HG02571 (cell line): ENCODE measurements around the gene GPR176.

ENCODE experiments used
- ATAC-seq: cut with Tn5 transposase; IDR thresholded peaks from one replicate; pipeline ENCODE4 v1.9.1; 2021; ENCODE audit warnings: mild to moderate bottlenecking, moderate library complexity; ENCODE audit not compliant: unreplicated experiment

The GPR176 gene

DNA sequence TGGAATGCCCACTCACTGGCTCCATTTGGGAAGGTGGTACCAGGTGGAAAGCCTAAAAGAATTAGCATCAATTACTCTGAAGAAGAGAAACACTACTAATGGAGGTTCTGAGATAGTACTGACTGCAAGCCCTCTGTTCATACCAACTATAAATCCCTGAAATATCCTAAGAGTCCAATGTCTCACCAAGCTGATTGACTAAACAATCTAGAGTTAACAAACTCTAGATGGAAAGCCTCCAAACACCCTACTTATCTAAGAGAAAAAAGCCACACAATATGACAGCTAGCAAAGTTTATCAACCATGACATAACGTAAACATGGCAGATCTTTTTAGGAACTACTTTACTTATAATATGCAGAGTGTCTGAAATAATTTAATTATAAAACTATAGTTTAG is 59.2 kb downstream of the GPR176 start:
- no peak for ATAC-seq

DNA sequence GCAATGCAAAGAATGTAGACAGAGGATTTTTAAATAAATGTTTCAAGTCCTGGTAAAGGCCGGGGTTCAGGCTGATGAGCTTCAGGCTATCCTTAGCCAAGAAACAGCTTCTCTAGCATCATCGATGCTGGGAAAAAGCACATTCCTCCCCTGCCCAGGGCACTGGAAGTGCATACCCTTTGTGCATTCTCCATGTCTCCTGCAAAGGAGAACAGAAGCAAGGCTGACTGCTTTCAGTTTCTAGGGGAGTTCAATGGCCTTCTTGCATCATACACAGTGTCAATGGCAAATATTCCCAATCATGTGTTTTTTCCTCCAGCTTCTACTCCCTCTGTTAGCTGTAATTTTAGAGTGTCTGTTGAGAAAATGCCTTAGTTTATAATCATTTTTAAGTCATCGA is 59.9 kb downstream of the GPR176 start:
- no peak for ATAC-seq

DNA sequence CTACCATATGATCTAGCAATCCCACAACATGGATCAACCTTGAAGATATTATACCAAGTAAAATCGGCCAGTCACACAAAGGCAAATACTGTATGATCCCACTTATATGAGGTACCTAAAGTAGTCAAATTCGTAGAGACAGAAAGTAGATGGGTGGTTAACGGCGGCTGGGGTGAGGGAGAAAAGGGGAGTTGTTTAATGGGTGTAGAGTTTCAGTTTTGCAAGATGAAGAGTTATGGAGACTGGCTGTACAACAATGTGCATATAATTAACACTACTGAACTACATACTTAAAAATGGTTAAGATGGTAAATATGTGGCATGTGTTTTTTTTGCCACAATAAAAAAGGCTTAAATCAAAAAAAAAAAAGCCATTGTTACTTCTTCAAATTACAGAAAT is 60.4 kb downstream of the GPR176 start:
- ATAC-seq = no peak

DNA sequence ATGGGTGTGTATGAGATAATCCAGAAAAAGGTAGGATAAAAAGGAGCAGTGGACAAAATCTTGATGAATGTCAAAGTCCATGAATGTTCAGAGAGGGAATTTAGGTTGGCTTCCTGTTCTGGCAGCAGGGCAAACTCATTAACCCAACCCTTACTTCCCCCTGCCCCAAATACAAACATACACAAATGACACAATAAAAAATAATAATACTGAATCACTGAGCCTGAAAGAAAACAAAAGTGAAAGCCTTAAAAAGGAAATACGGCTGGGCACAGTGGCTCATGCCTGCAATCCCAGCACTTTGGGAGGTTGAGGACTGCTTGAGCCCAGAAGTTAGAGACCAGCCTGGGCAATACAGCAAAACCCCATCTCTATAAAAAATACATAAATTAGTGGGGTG is 62.9 kb downstream of the GPR176 start:
- no peak for ATAC-seq

DNA sequence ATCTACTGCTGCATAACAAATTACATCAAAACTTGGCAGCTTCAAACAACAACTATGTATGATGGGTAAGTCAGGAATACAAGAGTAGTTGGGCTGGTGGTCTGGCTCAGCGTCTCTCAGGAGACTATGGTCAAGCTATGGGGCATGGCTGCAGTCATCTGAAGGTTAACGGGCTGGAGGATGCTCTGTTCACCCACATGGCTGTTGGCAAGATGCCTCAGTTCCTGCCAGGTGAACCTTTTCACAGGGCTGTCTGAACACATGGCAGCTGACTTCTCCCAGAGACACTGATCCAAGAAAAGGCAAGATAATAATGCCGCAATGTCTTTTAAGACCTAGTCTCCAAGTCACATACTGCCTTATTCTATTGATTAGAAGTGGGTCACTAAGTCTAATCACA is 63.7 kb downstream of the GPR176 start:
- ATAC-seq = no peak

DNA sequence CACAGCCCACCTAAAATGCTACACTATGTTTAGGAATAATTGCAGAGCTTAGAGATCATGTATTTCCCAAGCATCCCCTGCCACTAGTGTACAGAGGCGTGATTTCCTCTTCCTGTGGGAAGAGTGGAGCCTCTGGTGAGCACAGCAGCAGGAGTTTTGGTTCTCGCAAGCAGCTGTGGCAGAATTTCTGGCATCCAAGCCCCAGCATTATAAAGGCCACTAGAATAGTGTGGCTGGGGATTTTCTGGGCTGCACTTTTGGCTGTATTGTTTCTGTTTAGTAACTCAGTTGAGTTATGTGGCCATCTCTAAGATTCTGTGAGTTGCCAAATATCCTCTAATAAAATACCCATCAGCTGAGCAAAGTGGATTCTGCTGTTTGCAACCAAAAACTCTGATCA is 64.7 kb downstream of the GPR176 start:
- no peak for ATAC-seq

DNA sequence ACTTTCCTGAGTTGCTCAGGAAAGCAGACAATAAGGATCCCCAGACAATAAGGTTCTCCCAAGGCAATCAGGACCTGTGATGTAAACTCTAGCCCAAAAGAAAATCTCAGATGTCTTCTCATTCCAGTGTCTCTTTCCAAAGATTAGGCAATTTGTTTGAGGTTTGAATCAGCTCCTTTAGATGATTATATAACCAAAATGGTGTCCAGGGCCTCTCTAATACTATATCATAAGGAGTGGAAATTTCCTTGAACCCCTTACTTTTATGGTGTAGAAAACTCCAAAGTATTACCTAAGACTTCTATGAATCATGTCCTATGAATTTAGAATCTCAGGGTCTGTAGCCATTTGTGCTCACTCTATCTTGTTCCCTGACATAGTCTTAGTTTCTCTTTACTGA is 65.9 kb downstream of the GPR176 start:
- ATAC-seq = no peak

DNA sequence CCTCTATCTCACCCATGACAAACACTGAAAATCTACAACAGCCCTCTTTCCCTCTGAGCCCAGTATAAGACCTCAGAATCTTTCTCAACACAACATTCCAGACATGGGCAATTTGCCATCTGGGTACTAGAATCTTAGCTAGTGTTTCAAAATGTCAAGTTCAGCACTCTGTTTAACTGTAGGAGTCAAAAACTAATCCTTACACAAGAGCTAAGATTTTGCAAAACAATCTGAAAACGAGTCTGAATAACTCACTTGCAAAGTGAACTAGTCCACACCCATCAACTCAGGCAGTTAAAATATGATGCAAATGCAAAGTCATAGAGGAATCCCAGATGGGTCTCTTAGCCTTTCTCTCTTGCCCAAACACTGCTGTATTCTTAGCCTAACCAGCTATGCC is 67.8 kb downstream of the GPR176 start:
- no peak for ATAC-seq

DNA sequence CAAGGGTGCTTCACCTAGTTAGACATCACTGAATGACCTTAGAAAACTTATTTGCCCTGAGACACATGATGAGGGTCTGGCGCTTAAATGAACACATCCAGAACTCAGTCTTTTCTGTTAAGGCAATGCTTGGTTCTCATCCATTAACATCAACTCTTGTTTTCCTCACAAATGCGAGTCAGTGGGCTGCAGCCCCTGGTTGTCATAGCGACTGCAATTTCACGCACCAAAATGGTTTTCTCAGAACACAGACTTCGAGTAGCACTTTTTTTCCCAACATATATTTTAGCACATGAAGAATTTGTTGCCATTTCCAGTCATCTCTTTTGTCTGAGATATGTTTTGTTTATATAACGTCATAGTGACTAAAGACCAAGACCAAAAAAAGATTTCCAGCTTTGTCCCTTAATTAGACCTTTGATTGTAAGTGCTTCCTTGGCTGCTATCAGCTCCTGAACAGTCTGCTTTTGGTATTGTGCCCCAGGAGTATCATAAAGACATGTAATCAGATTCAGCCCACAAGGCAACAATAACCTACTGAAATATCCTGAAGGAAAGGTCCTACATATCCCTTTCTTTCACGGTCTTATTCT is 68.5 kb downstream of the GPR176 start:
- no peak for ATAC-seq

DNA sequence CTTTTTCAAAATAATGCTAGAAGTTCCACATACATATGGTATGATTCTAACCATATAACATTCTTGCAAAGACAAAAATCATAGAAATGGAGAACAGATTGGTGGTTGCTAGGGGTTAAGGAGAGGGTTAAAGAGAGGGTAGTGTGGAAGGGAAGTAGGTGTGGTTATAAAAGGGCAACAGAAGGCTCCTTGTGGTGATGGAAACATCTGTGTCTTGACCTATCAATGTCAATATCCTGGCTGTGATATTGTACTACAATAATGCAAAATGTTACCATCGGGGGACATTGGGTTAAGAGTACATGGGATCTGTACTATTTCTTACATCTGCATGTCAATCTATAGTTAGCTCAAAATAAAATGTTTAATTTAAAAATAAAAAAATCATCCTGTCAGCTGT is 69.6 kb downstream of the GPR176 start:
- no peak for ATAC-seq

DNA sequence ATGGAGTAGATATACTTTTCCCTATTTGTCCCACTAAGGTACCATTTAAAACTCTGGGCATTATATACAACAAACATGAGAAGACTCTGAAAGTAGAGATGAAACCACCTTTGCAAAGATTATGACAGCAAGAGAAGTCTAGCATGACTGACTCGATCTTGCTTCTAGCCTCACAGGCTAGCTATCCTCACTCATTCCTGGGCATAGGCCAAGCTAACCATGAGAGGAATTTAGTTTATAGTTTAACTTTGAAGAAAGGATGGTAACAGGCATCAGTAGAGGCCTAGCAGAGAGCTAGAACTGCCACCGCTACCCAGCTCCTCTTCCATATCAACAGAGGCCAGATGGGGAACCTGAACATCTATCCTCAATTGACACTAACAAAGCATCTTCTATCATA is 74.0 kb downstream of the GPR176 start:
- ATAC-seq = no peak

DNA sequence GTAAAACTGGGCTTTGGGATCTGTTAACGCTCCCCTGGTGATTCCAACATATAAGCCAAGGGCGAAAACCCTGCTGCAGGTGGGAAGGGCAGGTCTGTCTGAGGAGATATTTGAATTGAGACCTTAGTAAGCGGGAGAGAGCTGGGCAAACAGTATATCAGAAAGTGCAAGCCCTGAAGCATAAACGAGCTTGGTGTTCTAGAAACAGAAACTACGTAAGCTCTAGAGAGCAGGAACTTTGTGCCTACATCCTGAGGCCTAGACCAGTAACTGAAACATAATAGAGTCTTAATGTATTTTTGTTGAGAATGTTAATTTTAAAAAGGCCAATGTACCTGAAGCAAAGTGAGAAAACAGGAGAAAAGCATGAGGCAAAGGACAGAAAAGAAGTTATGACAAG is 74.5 kb downstream of the GPR176 start:
- no peak for ATAC-seq

DNA sequence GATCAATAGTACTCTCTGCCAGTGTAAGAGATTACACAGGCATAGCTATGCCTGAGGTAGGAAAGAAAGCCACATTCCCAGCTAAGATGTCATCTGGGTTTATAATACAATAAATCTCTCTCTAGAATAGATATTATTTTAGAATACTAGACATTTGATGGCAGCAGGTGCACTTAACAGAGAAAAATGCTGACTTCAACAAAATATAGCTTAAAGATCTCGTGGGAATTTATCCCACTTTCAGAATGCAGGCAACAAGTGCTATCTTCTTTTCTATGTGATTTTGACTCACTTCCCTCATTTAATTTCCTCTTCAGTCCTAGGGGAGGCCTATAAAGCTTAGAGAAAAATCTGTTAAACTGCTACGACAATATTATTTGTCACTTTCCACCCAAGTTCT is 76.5 kb downstream of the GPR176 start:
- no peak for ATAC-seq

DNA sequence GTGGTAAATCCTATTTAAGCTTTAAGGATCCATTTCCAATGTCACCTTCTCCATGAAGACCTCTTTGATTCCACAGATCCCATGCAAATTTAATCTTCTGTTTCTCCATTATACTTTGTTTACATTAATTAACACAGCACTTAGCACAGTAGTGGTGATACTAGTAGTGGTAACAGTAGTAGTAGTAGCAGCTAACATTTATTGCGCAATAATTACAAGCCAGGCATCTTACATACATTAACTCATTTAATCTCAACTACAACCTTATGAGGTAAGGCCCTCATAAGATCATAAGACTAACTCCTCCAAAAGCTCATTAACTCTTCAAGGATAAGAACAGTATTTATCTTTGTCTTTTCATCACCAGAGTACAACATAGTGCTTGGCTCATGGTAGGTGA is 82.6 kb downstream of the GPR176 start:
- ATAC-seq = no peak

DNA sequence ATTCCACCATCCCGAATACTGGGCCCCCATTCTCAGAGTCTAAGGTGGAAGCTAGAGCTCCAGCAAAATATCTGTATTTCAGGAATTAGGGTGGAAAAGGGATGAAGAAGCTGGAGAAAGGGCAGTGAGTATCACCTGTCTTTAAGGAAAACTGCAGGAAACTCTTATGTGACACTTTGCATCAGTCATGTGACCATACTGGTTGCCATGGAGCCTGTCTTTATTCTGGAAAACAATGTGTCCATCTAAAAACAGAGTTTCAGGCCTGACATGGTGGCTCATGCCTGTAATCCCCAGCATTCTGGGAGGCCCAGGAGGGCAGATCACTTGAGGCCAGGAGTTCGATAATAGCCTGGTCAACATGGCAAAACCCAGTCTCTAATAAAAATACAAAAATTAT is 84.5 kb downstream of the GPR176 start:
- ATAC-seq = no peak

DNA sequence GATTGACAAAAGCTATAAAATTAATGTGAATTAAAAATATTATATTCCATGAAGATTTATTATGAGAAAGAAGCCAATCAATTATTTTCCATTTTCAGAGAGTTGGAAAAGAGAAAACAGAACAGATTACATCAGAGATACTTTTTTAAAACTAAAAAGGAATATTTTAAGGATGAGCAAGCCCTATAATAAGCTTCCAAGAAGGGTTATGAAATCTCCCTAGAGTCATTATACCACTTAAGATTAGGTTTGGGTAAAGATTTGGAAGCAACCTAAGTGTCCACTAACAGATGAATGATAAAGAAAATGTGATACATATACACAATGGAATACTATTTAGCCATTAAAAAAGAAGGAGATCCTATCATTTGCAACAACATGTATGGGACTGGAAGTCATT is 85.8 kb downstream of the GPR176 start:
- ATAC-seq = no peak

DNA sequence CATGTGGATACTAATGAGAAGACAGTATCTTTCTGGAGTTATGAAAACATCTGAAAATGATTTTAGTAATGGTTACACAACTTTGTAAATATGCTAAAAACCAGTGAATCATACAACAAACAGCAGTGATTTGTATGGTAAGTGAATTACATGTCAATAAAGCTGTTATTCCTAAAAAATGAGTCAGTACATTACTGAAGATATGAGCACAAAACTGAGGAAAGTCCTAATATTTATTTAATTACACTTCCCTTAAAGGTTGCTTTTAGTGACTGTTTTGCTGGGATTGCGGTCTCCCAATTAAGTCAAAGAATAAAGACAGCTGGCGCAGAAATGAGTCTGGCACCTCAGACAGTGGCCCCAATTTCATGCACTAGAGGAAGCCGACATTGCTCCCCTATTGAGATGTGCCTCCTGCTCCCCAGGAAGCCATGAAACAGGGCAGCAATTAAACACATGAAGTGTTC is 86.5 kb downstream of the GPR176 start:
- no peak for ATAC-seq

DNA sequence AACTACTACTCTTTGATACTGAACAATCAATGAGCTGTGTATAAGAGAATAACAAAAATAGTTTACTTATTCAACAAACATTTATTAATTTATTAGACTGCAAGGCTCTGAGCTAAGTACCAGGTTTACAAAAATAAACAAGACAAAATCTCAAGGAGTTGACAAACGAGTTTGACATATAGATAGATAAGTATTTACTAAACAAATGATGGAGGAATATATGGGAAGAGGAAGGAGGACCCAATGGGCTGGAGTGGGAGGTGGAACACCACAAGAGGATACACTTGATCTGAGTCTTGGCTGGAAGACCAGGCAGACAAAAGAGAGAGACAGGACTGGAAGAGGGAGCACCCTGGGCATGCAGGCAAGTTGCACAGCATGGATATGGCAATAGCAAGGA is 89.9 kb downstream of the GPR176 start:
- no peak for ATAC-seq

DNA sequence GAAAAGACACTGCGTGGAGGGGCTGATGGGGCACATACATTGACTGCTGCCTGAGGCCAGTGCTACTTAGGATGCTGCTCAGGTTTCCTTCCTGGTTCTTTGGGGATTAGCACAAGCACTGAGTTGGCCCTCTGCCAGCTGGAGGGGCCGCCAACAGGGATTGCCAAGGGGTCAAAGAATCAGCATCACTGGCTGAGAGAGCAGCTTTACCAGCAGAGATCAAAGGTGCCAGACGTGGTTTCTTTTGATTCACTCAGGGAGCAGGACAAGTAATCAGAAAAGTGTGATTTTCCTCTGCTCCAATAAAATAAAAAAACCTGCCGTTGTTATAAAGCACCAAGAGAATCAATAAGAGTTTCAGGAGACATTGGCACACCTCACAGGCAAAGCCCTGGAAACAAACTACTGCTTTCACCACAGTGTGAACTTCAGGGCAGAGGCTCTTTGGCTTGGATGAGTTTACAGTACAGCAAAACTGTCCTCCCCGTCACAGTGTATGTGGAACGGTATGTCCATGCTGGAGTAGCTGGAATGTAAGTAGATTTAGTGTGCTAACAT is 91.6 kb downstream of the GPR176 start:
- no peak for ATAC-seq

DNA sequence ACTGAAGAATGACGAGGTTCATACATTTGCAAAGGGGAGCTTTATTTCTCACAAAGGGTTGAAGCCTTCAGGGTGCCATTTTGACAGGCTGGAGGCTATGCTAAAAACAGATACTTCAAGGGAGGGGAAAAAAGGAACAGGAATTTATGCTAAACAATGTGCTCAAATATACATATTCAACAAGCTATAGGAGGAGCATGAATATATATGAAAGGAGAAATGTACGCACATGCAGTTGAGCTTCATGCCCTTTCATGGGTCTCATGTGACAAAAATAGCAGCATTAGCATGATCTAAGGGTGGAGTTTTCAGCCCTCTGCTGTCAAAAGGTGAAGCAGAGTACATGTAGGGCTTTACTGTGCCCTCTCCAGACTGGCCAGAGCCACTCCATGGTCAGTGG is 93.1 kb downstream of the GPR176 start:
- no peak for ATAC-seq

DNA sequence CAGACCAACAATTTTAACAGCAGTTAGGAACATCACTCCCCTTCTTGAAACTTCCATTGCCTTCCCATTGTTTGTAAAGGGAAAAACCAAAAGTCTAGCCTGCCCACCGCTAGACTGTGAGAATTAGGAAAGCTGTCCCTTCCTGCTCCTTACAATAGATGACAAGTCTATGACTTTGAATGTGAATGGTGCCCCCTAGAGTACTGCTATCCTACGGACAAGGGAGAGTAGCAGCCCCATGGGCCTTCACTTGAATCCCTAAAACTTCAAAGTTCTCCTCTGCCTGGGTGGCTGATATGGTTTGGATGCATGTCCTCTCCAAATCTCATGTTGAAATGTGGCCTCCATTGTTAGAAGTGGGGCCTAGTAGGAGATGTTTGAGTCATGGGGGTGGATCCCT is 96.4 kb downstream of the GPR176 start:
- no peak for ATAC-seq

DNA sequence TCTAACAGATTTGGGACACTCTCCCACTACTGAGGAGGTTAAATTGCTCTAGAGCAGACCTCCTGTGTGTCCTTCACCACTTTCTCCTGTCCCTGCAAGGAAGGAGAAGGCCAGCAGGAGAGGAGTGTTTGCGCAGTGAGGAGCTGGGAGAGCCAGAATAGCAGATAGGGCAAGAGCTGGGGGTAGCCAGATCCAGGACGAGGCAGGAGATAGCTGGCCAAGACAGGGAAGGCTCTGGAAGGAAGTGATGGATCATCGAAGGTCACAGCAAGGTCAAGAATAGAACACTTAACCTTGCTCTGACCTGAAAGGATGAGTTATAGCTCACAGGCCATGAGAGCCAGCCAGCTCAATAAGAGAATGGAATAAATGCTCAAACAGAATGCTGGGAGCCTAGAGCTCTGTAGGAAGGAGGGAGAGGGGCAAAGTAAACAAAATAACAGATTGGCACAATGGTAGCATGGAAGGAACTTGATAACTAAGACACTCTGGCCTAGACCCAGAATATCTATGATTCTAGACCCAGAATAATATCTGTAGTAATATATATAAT is 99.9 kb downstream of the GPR176 start:
- ATAC-seq = no peak

DNA sequence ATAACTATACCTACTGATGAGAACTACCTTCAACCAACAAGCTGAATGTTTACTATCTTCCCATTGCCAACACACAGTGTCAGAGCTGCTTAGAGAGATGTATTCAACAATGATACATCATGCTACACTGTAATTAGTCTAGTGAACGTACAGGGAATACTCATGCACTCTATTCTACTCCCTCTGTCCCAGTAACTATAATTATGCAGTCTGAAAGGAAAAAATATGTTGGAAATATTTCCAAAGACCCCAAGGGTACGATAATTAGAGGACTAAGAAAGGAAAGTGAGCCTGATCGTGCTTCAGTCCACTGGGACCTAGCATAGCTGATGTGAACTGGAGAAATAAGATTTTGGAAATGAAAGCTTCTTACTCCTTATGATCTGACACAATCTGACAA is 100.5 kb downstream of the GPR176 start:
- no peak for ATAC-seq
